Ishikawa (cell line): ENCODE results near the gene VPS54.

ENCODE experiments used
- CEBPB ChIP-seq: IDR thresholded peaks from 2 replicates; pipeline ENCODE4 v1.6.1; 2012
- CREB1 ChIP-seq: IDR thresholded peaks from 2 replicates; pipeline ENCODE4 v1.6.1; 2012; ENCODE audit warnings: low read depth
- EP300 ChIP-seq: IDR thresholded peaks from 2 replicates; pipeline ENCODE4 v1.6.1; 2012; ENCODE audit warnings: borderline replicate concordance
- MAX ChIP-seq: IDR thresholded peaks from 2 replicates; pipeline ENCODE4 v1.6.1; 2012
- NFIC ChIP-seq: IDR thresholded peaks from 2 replicates; pipeline ENCODE4 v1.6.1; 2012
- RAD21 ChIP-seq: IDR thresholded peaks from 2 replicates; pipeline ENCODE4 v1.6.1; 2012; ENCODE audit warnings: low read depth
- REST ChIP-seq: IDR thresholded peaks from 2 replicates; pipeline ENCODE4 v1.6.1; 2012; ENCODE audit warnings: low read depth, mild to moderate bottlenecking
- TAF1 ChIP-seq: IDR thresholded peaks from 2 replicates; pipeline ENCODE4 v1.6.1; 2012; ENCODE audit warnings: low read depth, mild to moderate bottlenecking
- TEAD4 ChIP-seq: IDR thresholded peaks from 2 replicates; pipeline ENCODE4 v1.6.1; 2012
- YY1 ChIP-seq: IDR thresholded peaks from 2 replicates; pipeline ENCODE4 v1.6.1; 2012; ENCODE audit warnings: low read depth
- ZBTB7A ChIP-seq: IDR thresholded peaks from 2 replicates; pipeline ENCODE4 v1.6.1; 2012; ENCODE audit warnings: low read depth

GRCh38 chr2:64062840-64063239 is 43.6 kb upstream of the VPS54 start:
- TF ChIP-seq TAF1 (no peak), CREB1 (no peak), EP300 (no peak), CEBPB (no peak), YY1 (no peak), RAD21 (no peak), ZBTB7A (no peak), REST (no peak), NFIC (no peak), TEAD4 (no peak), MAX (no peak)
